ENCODE measurements around the gene TDRD3.
"Not testable (repeated sequence)": the region's sequence is repeated elsewhere in the genome, so short reads cannot be mapped to it uniquely, and the experiment has no call there.

The TDRD3 gene

DNA sequence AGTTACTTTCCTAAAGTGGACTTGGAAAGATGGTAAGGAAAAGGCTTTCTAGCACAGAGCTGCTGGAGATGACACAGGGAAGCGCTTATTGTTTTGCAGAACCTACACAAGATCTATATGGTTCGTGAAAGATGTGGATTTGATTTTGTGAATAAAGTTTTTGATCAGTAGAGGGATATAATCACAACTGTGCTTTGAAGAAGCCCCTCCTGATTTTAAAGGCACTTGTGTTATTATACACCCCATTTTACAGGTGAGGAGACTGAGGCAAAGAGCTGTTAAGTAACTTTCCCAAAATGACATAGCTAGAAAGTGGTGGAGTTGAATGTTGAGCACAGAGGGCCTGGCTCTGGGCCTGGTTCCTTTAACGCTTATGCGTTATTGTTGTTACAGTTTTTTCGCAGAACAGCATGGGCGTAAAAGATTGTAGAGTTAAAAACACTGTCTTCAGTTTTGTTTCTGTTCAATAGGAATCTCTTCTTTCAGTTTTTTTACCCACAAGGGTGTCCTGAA, 1.4 kb downstream of the TDRD3 start:
- in situ Hi-C loops (cut with MboI; ENCODE audit: low pct_unique_long_range_greater_than_20kb, low sequenced_read_pairs, unreplicated experiment): no loop called here
- DNase-seq (ENCODE audit: low spot score): no peak
- TF ChIP-seq, protein P1, sequence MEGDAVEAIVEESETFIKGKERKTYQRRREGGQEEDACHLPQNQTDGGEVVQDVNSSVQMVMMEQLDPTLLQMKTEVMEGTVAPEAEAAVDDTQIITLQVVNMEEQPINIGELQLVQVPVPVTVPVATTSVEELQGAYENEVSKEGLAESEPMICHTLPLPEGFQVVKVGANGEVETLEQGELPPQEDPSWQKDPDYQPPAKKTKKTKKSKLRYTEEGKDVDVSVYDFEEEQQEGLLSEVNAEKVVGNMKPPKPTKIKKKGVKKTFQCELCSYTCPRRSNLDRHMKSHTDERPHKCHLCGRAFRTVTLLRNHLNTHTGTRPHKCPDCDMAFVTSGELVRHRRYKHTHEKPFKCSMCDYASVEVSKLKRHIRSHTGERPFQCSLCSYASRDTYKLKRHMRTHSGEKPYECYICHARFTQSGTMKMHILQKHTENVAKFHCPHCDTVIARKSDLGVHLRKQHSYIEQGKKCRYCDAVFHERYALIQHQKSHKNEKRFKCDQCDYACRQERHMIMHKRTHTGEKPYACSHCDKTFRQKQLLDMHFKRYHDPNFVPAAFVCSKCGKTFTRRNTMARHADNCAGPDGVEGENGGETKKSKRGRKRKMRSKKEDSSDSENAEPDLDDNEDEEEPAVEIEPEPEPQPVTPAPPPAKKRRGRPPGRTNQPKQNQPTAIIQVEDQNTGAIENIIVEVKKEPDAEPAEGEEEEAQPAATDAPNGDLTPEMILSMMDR (IDR thresholded peaks at IDR 0.05; ENCODE audit: extremely low read depth, insufficient read depth, missing control alignments): no peak

DNA sequence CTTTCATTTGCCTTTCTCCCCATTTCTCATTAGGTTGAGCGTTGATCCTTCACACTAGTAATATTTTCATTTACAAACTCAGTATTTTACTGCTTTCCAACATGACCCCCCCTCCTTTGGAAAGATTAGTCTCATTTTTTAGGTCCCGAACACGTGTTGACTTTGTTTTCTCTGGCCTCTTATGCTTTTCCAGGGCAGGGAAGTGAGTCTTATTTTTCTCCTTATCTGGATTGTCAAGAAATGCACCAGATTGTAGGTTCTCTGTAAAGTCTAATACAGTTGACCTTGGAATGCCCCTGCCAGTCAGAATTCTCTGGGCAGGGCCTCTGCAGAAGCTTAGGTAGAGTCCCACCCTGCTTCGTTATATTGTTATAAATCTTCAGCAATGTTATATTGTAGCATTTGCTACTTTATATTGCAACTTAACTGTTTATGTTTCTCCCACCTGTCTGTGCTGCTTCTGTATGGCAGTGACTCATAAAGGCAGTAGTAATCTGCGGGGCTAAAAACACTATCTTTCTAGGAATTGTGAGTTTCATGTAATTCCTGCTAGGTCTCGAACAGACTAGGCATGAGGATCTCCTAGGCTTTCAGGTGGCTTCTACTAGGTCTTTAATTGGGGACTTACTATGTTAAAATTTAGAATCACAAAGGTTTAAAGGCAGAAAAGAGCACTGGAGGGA, 2.0 kb downstream of the TDRD3 start:
- DNase-seq (ENCODE audit: low spot score): no peak
- TF ChIP-seq, protein P1 (IDR thresholded peaks at IDR 0.05; ENCODE audit: extremely low read depth, insufficient read depth, missing control alignments): no peak
- in situ Hi-C loops (cut with MboI; ENCODE audit: low pct_unique_long_range_greater_than_20kb, low sequenced_read_pairs, unreplicated experiment): no loop called here

DNA sequence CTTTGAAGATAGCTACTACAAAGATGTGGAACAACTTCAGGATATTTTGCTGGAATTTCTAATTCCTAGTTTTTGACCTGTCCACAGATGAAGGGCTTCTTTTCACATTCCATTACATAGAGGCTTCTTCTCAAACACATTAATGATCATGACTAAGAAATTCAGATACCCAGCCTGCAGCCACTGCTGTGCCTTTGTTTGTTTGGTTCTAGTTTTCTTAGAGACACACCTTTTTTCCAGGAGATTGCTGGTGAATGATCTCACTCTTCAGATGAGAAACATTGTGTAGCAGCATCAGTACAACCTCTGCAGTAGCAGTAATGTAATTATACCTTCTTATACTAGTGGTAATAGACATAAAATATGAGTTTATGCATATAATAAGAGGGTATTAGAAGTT, 5.0 kb downstream of the TDRD3 start:
- in situ Hi-C loops (cut with MboI; ENCODE audit: low pct_unique_long_range_greater_than_20kb, low sequenced_read_pairs, unreplicated experiment): no loop called here
- TF ChIP-seq, protein P1 (IDR thresholded peaks at IDR 0.05; ENCODE audit: extremely low read depth, insufficient read depth, missing control alignments): no peak
- no peak for DNase-seq (ENCODE audit: low spot score)

DNA sequence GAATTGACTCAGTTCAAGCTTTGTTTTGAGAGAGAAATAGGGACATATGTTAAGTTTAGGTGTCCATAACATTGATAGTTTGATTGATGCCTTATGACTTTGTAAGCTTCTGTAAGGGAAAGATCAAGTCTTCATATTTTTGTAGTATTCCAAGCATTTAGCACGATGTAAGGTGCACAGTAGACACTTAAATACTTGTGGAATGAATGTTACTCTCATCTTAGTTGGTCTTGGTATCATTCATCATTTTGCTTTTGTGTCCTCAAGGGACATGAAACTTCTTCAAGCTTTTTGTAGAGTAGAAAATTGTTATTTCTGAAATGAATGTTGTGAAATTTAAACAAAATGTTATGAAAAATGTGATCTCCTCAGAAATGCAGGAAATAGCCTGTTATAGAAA, 10.1 kb downstream of the TDRD3 start:
- TF ChIP-seq, protein P1 (IDR thresholded peaks at IDR 0.05; ENCODE audit: extremely low read depth, insufficient read depth, missing control alignments): no peak
- in situ Hi-C loops (cut with MboI; ENCODE audit: low pct_unique_long_range_greater_than_20kb, low sequenced_read_pairs, unreplicated experiment): no loop called here
- DNase-seq (ENCODE audit: low spot score): no peak

DNA sequence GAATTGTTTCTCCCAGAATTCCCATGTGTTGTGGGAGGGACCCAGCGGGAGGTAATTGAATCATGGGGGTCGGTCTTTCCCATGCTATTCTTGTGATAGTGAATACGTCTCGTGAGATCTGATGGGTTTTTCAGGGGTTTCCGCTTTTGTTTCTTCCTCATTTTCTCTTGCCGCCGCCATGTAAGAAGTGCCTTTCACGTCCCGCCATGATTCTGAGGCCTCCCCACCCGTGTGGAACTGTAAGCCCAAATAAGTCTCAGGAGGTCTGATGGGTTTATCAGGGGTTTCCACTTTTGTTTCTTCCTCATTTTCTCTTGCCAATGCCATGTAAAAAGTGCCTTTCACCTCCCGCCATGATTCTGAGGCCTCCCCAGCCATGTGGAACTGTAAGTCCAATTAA, 10.8 kb downstream of the TDRD3 start:
- in situ Hi-C loops (cut with MboI; ENCODE audit: low pct_unique_long_range_greater_than_20kb, low sequenced_read_pairs, unreplicated experiment); DNase-seq (ENCODE audit: low spot score): not testable (repeated sequence)

DNA sequence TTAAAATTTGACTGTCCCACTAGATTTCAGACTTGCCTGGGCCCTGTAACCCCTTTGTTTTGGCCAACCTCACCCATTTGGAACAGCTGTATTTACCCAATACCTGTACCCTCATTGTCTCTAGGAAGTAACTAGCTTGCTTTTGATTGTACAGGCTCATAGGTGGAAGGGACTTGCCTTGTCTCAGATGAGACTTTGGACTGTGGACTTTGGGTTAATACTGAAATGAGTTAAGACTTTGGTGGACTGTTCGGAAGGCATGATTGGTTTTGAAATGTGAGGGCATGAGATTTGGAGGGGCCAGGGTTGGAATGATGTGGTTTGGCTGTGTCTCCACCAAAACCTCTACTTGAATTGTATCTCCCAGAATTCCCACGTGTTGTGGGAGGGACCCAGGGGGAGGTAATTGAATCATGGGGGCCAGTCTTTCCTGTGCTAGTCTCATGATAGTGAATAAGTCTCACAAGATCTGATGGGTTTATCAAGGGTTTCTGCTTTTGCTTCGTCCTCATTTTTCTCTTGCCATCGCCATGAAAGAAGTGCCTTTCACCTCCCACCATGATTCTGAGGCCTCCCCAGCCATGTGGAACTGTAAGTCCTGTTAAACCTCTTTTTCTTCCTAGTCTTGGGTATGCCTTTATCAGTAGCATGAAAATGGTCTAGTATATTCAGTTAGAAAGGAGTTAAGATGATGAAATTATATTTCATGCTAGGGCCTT, 12.7 kb downstream of the TDRD3 start:
- in situ Hi-C loops (cut with MboI; ENCODE audit: low pct_unique_long_range_greater_than_20kb, low sequenced_read_pairs, unreplicated experiment); DNase-seq (ENCODE audit: low spot score): not testable (repeated sequence)

DNA sequence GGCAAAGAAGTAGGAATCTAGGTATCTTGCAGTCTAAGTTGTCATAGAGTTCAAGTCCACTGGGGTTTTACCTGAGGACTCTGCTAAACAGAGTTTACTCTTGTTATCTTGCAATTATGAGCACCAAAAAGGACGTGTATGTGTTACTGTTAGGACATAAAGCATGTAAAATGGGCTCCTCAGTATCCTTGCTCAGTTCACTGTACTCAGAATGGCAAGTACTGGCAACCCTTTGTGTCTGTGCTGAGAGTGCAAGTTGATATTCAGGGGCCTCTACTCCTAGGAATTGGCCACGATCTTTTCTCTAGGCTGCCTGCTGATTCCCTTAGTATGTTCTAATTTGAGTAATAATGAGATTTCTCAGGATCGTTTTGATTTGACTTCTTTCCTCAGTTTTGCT, 13.3 kb downstream of the TDRD3 start:
- in situ Hi-C loops (cut with MboI; ENCODE audit: low pct_unique_long_range_greater_than_20kb, low sequenced_read_pairs, unreplicated experiment): no loop called here
- TF ChIP-seq, protein P1 (IDR thresholded peaks at IDR 0.05; ENCODE audit: extremely low read depth, insufficient read depth, missing control alignments): no peak
- DNase-seq (ENCODE audit: low spot score): no peak

Measured in GM13977 (cell line).